ENCODE data around the gene CXXC1. TPM values are rescaled to one million over a fixed set of nuclear protein-coding genes. Genes with fewer than 3 reads are reported as not detected.

The CXXC1 gene
- total and polyA plus RNA-seq, 2 donors (not counting 1 experiment from before 2014, with no cell fraction given) = 19.4 to 32.9 TPM

GRCh38 chr18:50301074-50301473 is 13.6 kb upstream of the CXXC1 start:
- no peak overlapping the region for H3K4me3 ChIP-seq (replicated peaks in 1 of 4; ENCODE audit: control extremely low read depth in 1 of 4, insufficient read depth in 1 of 4, low read depth in 3 of 4, low read length in 4 of 4)
- H3K27ac ChIP-seq (ENCODE audit: insufficient read depth, low read length) = no peak overlapping the region
- no peaks in the 10 kb centered on the region for H3K36me3 ChIP-seq (ENCODE audit: control insufficient read depth, insufficient read depth, low read length)
- no peaks in the 10 kb centered on the region for H4K20me1 ChIP-seq (ENCODE audit: control insufficient read depth, extremely low read depth, insufficient read depth, low read length)
- no peaks in the 10 kb centered on the region for H3K79me2 ChIP-seq (ENCODE audit: control insufficient read depth, insufficient read depth, low read length)
- H3K4me2 ChIP-seq (ENCODE audit: extremely low read depth, insufficient read depth, low read length) = no peak overlapping the region
- H2AFZ ChIP-seq (ENCODE audit: low read length) = no peak overlapping the region
- H3K9ac ChIP-seq (ENCODE audit: insufficient read depth, low read length) = no peak overlapping the region
- H3K4me1 ChIP-seq (ENCODE audit: control insufficient read depth, extremely low read depth, insufficient read depth, low read length) = no peaks in the 10 kb centered on the region
- no peak for DNase-seq (ENCODE audit: low read depth in 2 of 2)
- H3K27me3 ChIP-seq (ENCODE audit: control insufficient read depth, insufficient read depth, low read length) = peaks cover 6% of the 10 kb centered on the region
- no peaks in the 10 kb centered on the region for H3K9me3 ChIP-seq (ENCODE audit: control insufficient read depth, insufficient read depth, low read depth, low read length)
- no peak for TF ChIP-seq EZH2 (IDR thresholded peaks at IDR 0.05; ENCODE audit: low read length, missing control alignments)
- TF ChIP-seq CTCF (conservative IDR thresholded peaks at IDR 0.05 in 1 of 2, IDR thresholded peaks at IDR 0.05 in 1 of 2; ENCODE audit: low read depth in 1 of 2, low read length in 2 of 2) = no peak

- TF ChIP-seq CTCF (conservative IDR thresholded peaks at IDR 0.05 in 1 of 2, IDR thresholded peaks at IDR 0.05 in 1 of 2; ENCODE audit: low read depth in 1 of 2, low read length in 2 of 2) (no peak), EZH2 (IDR thresholded peaks at IDR 0.05; ENCODE audit: low read length, missing control alignments) (no peak)
Measured at GRCh38 chr18:50299626-50300388, 12.3 kb upstream of the CXXC1 start.

DNA sequence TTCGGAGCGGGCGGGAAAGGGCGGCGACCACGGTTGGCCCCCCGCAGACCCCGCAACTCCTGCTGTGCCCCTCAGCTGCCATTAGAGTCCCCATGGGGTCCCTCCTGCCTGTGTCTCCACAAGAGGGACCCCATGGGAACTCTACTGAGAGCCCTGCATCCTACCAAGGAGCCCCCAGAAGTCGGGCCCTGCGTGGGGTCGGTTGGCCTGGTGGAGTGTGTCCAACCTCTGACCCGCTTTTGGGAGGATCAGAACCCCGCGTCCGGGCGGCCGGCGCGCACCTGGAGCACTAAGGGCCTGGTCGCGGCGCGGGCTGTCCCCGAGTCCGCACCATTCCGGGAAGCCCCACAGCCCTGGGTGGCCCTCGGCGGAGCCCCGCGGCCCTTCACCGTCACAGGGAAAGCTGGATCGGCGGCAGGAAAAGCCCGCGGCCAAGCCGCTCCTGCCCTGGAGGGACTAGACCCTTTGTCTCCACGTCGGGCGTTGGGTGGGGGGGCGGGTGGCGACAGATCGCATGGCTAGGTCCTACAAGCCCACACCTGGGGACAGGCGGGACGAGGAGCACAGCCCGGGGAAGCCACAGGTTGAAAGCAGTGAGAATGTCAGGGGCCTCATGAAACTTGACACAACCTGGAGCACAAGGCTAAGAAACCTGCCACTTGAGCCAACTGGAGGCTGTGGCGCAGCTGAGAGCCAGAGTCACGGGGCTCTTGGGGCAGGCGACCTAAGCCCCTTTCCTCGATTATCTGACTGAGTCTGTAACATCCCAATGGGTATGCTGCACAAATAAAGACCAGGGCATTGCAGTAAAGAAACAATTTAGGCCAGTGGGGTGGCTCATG is 11.2 kb upstream of the CXXC1 start:
- Histone ChIP-seq H3K9me3 (ENCODE audit: control insufficient read depth, insufficient read depth, low read depth, low read length) (no peaks in the 10 kb centered on the region), H2AFZ (ENCODE audit: low read length) (no peak overlapping the region), H4K20me1 (ENCODE audit: control insufficient read depth, extremely low read depth, insufficient read depth, low read length) (no peaks in the 10 kb centered on the region), H3K9ac (ENCODE audit: insufficient read depth, low read length) (no peak overlapping the region), H3K27ac (ENCODE audit: insufficient read depth, low read length) (no peak overlapping the region), H3K79me2 (ENCODE audit: control insufficient read depth, insufficient read depth, low read length) (no peaks in the 10 kb centered on the region), H3K4me1 (ENCODE audit: control insufficient read depth, extremely low read depth, insufficient read depth, low read length) (no peaks in the 10 kb centered on the region), H3K4me3 (replicated peaks in 1 of 4; ENCODE audit: control extremely low read depth in 1 of 4, insufficient read depth in 1 of 4, low read depth in 3 of 4, low read length in 4 of 4) (peak overlapping the region in 2 of 4 experiments; percentile 62 to 70), H3K4me2 (ENCODE audit: extremely low read depth, insufficient read depth, low read length) (peak overlapping the region; percentile 94), H3K36me3 (ENCODE audit: control insufficient read depth, insufficient read depth, low read length) (no peaks in the 10 kb centered on the region), H3K27me3 (ENCODE audit: control insufficient read depth, insufficient read depth, low read length) (peaks cover 6% of the 10 kb centered on the region)
- no peak for DNase-seq (ENCODE audit: low read depth in 2 of 2)
- TF ChIP-seq CTCF (conservative IDR thresholded peaks at IDR 0.05 in 1 of 2, IDR thresholded peaks at IDR 0.05 in 1 of 2; ENCODE audit: low read depth in 1 of 2, low read length in 2 of 2) = no peak
- peak; percentile 27 for TF ChIP-seq EZH2 (IDR thresholded peaks at IDR 0.05; ENCODE audit: low read length, missing control alignments)

More at GRCh38 chr18:50299626-50300388, 12.3 kb upstream of the CXXC1 start:
- Histone ChIP-seq H3K27me3 (ENCODE audit: control insufficient read depth, insufficient read depth, low read length) (peaks cover 6% of the 10 kb centered on the region), H3K79me2 (ENCODE audit: control insufficient read depth, insufficient read depth, low read length) (no peaks in the 10 kb centered on the region), H2AFZ (ENCODE audit: low read length) (no peak overlapping the region), H4K20me1 (ENCODE audit: control insufficient read depth, extremely low read depth, insufficient read depth, low read length) (no peaks in the 10 kb centered on the region), H3K4me3 (replicated peaks in 1 of 4; ENCODE audit: control extremely low read depth in 1 of 4, insufficient read depth in 1 of 4, low read depth in 3 of 4, low read length in 4 of 4) (no peak overlapping the region), H3K4me1 (ENCODE audit: control insufficient read depth, extremely low read depth, insufficient read depth, low read length) (no peaks in the 10 kb centered on the region), H3K36me3 (ENCODE audit: control insufficient read depth, insufficient read depth, low read length) (no peaks in the 10 kb centered on the region), H3K9ac (ENCODE audit: insufficient read depth, low read length) (no peak overlapping the region), H3K27ac (ENCODE audit: insufficient read depth, low read length) (no peak overlapping the region), H3K9me3 (ENCODE audit: control insufficient read depth, insufficient read depth, low read depth, low read length) (no peaks in the 10 kb centered on the region), H3K4me2 (ENCODE audit: extremely low read depth, insufficient read depth, low read length) (no peak overlapping the region)
- DNase-seq (ENCODE audit: low read depth in 2 of 2) = no peak

Measured in fibroblast of lung (primary cell).